GM18505 (cell line): Measurements from ENCODE around the gene EIF2S1.
A peak's percentile ranks its signal among the peaks of the same experiment; 100 is the strongest.

Source experiments
- ATAC-seq: cut with Tn5 transposase; IDR thresholded peaks from one replicate; pipeline ENCODE4 v1.9.1; 2021; ENCODE audit not compliant: unreplicated experiment
- POLR2A ChIP-seq: IDR thresholded peaks from 4 replicates; pipeline ENCODE4 v1.6.1; 2011; ENCODE audit warnings: borderline replicate concordance; ENCODE audit not compliant: insufficient read depth, insufficient read length; ENCODE audit errors: extremely low read depth

Gene EIF2S1

GRCh38 chr14:67357186-67357968 is 2.8 kb upstream of the EIF2S1 start:
- ATAC-seq = no peak
- no peak for TF ChIP-seq POLR2A

DNA sequence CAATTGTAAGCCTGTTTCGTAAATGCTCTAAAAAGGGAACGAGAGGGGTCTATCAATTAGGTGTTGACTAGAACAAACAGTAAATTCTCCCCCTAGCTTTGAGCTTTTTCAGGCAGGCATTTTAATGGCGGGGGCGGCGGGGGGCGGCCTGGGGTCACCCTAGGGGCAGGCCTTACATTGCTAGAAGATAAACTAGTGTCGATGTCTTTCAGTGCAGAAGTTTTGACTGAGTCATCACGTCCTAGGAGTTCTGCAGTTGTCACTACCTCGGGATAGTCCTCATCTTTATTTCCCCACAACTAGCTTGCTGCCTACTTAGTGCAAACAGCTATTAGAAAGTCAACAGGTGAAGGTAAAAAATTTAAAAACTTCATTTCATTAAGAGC is 2.2 kb upstream of the EIF2S1 start:
- TF ChIP-seq POLR2A = no peak
- ATAC-seq = no peak

GRCh38 chr14:67358924-67359774 is 979 bp upstream of the EIF2S1 start:
- ATAC-seq = peak; percentile 1
- TF ChIP-seq POLR2A = peak; percentile 61

- no peak for ATAC-seq
- no peak for TF ChIP-seq POLR2A
Measured at GRCh38 chr14:67360470-67361206, 510 bp downstream of the EIF2S1 start.

DNA sequence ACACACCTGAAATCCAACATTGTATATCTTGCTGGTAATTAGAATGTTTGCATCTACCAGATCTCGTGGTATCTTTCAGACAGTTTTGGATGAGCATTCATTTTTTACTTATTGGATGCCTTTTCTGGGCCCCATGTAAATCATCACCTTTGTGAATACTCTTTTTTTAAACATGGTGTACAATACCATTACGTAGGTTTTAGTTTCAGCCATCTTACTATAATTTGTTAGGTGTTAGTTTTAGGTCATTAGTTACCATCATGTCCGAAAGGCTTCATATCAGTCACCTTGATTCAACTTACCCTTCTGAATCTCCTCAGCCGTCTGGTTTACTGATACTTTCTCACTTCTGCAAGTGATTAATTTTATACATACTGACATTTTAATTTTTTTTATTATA is 5.3 kb downstream of the EIF2S1 start:
- TF ChIP-seq POLR2A = no peak

GRCh38 chr14:67370830-67371229 is 10.7 kb downstream of the EIF2S1 start:
- TF ChIP-seq POLR2A = no peak
- ATAC-seq = no peak

More for the DNA sequence above, 5.3 kb downstream of the EIF2S1 start:
- no peak for ATAC-seq

DNA sequence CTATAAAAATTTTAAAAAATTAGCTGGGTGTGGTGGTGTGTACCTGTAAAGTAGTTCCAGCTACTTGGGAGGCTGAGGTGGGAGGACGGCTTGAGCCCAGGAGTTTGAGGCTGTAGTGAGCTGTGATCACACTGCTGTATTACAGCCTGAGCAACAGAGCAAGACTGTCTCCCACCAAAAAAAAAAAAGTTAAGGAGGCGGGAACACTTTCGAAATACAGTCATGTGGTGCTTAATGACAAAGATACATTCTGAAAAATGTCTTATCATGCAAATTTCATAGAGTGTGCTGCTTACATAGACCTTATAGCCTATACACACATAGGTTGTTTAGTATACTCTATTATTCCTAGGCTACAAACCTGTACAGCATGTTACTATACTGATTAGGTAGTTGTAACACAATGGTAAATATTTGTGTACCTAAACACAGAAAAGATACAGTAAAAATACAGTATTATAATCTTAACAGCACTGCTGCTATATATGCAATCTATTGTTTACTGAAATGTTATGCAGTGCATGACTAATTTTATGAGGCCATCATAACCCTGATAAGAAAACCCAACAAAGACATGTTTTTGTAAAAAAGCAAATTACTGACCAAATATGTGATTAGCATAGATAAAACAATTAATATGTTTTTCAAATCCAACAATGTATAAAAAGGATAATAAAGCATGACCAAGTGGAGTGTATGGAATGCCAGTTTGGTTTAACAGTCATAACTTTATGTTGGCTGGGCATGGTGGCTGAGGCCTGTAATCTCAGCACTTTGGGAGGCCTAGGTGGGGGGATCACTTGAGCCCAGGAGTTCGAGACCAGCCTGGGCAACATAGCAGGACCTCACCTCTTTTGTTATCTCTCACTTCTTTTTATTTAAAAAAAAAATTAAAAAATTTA is 11.4 kb downstream of the EIF2S1 start:
- no peak for TF ChIP-seq POLR2A
- no peak for ATAC-seq

- TF ChIP-seq POLR2A = no peak
- ATAC-seq = no peak
Measured at GRCh38 chr14:67372833-67373232, 12.7 kb downstream of the EIF2S1 start.

DNA sequence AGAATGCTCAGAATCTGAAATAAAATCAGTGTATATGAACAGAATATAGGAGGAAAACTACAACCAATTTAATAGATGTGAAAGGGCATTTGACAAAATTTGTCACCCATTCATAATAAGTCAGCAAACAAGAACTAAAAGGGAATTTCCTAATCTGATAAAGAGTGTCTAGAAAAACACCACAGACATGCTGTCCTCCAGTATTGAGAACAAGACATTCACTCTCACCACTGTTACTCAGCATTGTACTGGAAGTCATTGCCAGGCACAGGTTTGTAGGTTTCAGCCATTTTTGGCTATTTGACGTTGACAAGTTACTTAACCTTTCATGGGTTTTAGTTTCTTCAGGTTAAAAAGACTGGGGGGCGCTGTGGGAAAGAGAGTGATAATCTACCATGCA is 13.2 kb downstream of the EIF2S1 start:
- ATAC-seq = no peak
- TF ChIP-seq POLR2A = no peak

- no peak for TF ChIP-seq POLR2A
Measured at GRCh38 chr14:67377916-67378315, 17.8 kb downstream of the EIF2S1 start.

DNA sequence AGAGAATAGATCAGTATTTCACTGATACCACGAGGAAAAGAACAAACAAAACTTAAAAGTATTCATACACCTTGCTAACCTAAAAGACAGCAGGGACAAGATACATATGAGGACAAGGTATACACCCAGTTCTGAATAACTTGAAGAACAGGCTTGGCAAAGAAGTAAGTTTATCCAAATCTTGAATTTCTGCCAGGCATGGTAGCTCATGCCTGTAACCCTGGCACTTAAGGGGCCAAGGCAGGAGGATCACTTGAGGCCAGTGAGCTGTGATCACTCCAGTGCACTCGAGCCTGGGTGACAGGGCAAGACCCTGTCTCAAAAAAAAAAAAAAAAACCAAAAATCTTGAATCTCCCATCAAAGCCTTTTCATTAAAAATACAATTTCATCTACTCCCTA is 25.0 kb downstream of the EIF2S1 start:
- ATAC-seq = no peak
- TF ChIP-seq POLR2A = no peak

More at GRCh38 chr14:67377916-67378315, 17.8 kb downstream of the EIF2S1 start:
- no peak for ATAC-seq

DNA sequence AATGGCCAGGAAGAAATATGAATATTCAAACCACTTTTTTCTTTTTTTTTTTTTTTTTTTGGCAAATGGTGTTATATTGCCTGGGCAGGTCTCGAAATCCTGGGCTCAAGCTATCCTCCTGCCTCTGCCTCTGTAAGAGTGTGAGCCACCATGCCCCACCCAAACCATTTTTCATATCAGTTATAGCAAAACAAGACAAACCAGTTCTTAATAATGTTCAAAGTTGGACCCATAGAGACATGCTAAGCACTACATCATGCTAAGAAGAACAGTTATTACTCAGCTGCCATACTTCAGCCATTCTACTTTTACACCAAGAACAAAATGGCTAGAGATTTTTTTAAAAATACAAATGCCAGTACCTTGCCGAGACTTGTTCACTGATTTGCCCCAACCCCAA is 25.5 kb downstream of the EIF2S1 start:
- ATAC-seq = no peak
- TF ChIP-seq POLR2A = no peak
